GM12872 (cell line): Measurements from ENCODE around the gene CARMIL1.

Source experiments
- CTCF ChIP-seq: IDR thresholded peaks from 3 replicates; pipeline ENCODE4 v1.5.1; 2011; ENCODE audit warnings: low read depth, mild to moderate bottlenecking, low read length, moderate library complexity; ENCODE audit not compliant: insufficient read depth

Gene CARMIL1

GRCh38 chr6:25447570-25447929 is 168.4 kb downstream of the CARMIL1 start:
- no peak for TF ChIP-seq CTCF

- TF ChIP-seq CTCF: no peak
These were observed 169.9 kb downstream of the CARMIL1 start for GRCh38 chr6:25448965-25449538.

- no peak for TF ChIP-seq CTCF
These were observed 170.6 kb downstream of the CARMIL1 start for GRCh38 chr6:25449774-25450173.

GRCh38 chr6:25450469-25451198 is 171.5 kb downstream of the CARMIL1 start:
- no peak for TF ChIP-seq CTCF

- TF ChIP-seq CTCF: no peak
These were observed 172.9 kb downstream of the CARMIL1 start for GRCh38 chr6:25452031-25452430.

- TF ChIP-seq CTCF: no peak
These were observed 174.1 kb downstream of the CARMIL1 start for GRCh38 chr6:25453288-25453687.

- TF ChIP-seq CTCF: no peak
These were observed 175.0 kb downstream of the CARMIL1 start for GRCh38 chr6:25454136-25454535.
